Measurements from ENCODE around the gene SLC5A10.

DNA sequence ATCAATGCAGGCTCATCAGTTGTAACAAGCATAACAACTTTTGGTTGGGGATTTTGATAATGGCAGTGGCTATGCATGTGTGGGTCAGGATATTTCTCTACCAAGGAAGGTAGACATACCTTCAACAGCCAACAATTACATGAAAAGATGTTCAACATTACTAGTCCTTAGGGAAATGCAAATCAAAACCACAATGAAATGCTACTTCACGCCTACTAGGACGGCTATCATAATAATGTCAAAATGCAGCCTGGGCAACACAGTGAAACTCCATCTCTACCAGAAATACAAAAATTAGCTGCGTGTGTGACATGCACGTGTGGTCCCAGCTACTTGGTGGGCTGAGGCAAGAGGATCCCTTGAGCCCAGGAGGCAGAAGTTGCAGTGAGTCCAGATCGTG is 7.3 kb upstream of the SLC5A10 start:
- TF ChIP-seq, protein P1, sequence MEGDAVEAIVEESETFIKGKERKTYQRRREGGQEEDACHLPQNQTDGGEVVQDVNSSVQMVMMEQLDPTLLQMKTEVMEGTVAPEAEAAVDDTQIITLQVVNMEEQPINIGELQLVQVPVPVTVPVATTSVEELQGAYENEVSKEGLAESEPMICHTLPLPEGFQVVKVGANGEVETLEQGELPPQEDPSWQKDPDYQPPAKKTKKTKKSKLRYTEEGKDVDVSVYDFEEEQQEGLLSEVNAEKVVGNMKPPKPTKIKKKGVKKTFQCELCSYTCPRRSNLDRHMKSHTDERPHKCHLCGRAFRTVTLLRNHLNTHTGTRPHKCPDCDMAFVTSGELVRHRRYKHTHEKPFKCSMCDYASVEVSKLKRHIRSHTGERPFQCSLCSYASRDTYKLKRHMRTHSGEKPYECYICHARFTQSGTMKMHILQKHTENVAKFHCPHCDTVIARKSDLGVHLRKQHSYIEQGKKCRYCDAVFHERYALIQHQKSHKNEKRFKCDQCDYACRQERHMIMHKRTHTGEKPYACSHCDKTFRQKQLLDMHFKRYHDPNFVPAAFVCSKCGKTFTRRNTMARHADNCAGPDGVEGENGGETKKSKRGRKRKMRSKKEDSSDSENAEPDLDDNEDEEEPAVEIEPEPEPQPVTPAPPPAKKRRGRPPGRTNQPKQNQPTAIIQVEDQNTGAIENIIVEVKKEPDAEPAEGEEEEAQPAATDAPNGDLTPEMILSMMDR (IDR thresholded peaks at IDR 0.05; ENCODE audit: insufficient read depth, low read length) = no peak
- TF ChIP-seq POLR2AphosphoS5 (IDR thresholded peaks at IDR 0.05; ENCODE audit: low read depth) (no peak), SPI1 (IDR thresholded peaks at IDR 0.05; ENCODE audit: borderline replicate concordance, low read depth) (no peak), GABPA (IDR thresholded peaks at IDR 0.05; ENCODE audit: low read depth) (no peak)
- TF ChIP-seq, protein P2, sequence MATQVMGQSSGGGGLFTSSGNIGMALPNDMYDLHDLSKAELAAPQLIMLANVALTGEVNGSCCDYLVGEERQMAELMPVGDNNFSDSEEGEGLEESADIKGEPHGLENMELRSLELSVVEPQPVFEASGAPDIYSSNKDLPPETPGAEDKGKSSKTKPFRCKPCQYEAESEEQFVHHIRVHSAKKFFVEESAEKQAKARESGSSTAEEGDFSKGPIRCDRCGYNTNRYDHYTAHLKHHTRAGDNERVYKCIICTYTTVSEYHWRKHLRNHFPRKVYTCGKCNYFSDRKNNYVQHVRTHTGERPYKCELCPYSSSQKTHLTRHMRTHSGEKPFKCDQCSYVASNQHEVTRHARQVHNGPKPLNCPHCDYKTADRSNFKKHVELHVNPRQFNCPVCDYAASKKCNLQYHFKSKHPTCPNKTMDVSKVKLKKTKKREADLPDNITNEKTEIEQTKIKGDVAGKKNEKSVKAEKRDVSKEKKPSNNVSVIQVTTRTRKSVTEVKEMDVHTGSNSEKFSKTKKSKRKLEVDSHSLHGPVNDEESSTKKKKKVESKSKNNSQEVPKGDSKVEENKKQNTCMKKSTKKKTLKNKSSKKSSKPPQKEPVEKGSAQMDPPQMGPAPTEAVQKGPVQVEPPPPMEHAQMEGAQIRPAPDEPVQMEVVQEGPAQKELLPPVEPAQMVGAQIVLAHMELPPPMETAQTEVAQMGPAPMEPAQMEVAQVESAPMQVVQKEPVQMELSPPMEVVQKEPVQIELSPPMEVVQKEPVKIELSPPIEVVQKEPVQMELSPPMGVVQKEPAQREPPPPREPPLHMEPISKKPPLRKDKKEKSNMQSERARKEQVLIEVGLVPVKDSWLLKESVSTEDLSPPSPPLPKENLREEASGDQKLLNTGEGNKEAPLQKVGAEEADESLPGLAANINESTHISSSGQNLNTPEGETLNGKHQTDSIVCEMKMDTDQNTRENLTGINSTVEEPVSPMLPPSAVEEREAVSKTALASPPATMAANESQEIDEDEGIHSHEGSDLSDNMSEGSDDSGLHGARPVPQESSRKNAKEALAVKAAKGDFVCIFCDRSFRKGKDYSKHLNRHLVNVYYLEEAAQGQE (IDR thresholded peaks at IDR 0.05; ENCODE audit: insufficient replicate concordance, low read depth) = no peak
